MG63 (cell line): ENCODE measurements around the gene TIAM1. TPM values are rescaled to one million over a fixed set of nuclear protein-coding genes. Genes with fewer than 3 reads are reported as not detected.

ENCODE experiments used
- DNase-seq: peaks from one replicate; pipeline ENCODE4 v3.0.0-alpha.2; 2020
- H3K27me3 ChIP-seq: fragments of 250-450 bp; sonication (Bioruptor Pico); 2 replicates; pipeline ENCODE4 v1.5.1; 2020; ENCODE audit warnings: mild to moderate bottlenecking, moderate library complexity
- H3K36me3 ChIP-seq: fragments of 250-450 bp; sonication (Bioruptor Pico); 2 replicates; pipeline ENCODE4 v1.5.1; 2020; ENCODE audit warnings: mild to moderate bottlenecking, moderate library complexity
- H3K4me3 ChIP-seq: fragments of 250-450 bp; sonication (Bioruptor Pico); 2 replicates; pipeline ENCODE4 v1.5.1; 2020; ENCODE audit warnings: mild to moderate bottlenecking, moderate library complexity
- H3K9me3 ChIP-seq: fragments of 250-450 bp; sonication (Bioruptor Pico); 2 replicates; pipeline ENCODE4 v1.5.1; 2020; ENCODE audit warnings: mild to moderate bottlenecking, moderate library complexity
- total RNA-seq: library from RNA; depleted of rRNA; stranded (reverse); fragments of >200 nt; shearing (Covaris generic); gene quantifications from 2 replicates; pipeline ENCODE4 v1.2.3, GENCODE V29; 2014; ENCODE audit warnings: low replicate concordance

TIAM1 gene
- total RNA-seq, 1 experiment from 2014 or later, result 2.2 TPM

DNA sequence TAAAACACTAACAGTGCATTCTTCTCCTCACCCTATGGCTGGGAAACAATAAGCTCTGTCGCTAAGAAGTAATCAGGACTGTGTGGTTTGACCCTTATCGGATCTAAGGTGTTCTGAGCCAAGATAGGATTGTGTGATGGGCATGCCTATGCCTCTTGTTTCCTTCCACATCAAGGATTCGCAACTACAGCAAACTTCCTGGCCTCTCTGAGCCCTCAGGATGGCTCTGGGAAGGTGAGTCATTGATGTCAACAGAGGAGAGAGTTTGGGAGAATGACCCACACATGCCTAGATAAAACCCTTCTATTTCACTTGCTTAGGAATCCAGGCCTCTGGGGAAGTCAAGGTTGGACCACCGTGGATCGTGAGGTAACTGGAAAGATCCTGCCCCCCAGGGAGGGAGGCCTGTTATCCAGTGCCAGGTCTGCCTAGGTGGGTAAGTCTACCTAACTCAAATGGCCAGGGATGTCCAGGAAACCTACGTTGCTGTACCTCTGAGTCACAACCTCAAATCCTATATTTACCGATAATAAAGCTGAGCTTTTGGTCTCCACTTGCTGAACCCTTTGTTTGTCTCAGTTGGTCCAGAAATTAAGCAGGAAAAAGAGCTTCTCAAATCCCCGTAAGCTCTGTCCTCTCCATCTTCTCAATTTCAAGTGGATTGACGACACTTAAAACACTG is 27.4 kb downstream of the TIAM1 start:
- Histone ChIP-seq H3K4me3 (no peak overlapping the region), H3K9me3 (no peaks in the 10 kb centered on the region), H3K27me3 (no peaks in the 10 kb centered on the region), H3K36me3 (no peaks in the 10 kb centered on the region)
- DNase-seq, result no peak

DNA sequence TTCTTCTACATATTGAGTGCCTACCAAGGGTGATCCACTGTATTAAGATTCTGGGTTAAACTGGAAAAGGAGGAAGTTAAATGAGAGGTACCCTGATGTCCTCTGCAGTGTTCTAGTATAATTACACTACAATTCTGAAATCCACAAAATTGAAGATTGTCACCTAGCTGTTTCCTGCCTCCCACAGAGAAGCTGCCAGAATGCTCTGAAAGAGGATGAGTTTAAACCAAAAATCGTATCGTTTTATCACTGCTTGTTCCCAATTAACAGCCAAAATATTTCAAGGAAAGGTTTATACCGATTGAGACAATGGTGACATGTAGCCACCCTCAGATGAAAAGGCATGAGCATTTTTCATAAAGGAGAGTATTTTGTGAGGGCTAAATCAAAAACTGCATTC is 28.0 kb downstream of the TIAM1 start:
- Histone ChIP-seq H3K36me3 (no peaks in the 10 kb centered on the region), H3K27me3 (no peaks in the 10 kb centered on the region), H3K4me3 (no peak overlapping the region), H3K9me3 (no peaks in the 10 kb centered on the region)
- DNase-seq, result no peak

GRCh38 chr21:31310750-31311149 is 33.3 kb downstream of the TIAM1 start:
- H3K27me3 ChIP-seq, result no peaks in the 10 kb centered on the region
- no peak overlapping the region for H3K4me3 ChIP-seq
- H3K9me3 ChIP-seq, result no peaks in the 10 kb centered on the region
- no peaks in the 10 kb centered on the region for H3K36me3 ChIP-seq
- DNase-seq, result peak; percentile 11

DNA sequence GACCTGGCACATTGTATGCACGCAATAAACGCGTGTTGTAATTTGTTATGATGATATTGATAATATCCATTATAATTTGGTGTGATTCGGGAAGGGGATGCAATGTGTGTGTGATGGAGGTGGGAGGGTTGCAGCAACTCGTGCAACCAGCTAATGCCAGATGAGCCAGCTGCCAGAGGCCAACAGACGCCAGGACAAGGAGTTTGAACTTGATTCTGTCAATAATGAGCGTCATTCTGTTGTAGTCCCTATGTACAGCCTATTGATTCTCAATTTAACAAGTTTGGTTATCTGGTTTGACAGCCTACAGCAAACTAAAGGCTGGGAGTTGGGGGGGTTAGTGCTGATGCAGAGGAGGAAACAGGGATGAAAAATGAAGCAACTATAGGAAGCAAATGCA is 35.5 kb downstream of the TIAM1 start:
- Histone ChIP-seq H3K27me3 (no peaks in the 10 kb centered on the region), H3K4me3 (no peak overlapping the region), H3K36me3 (no peaks in the 10 kb centered on the region), H3K9me3 (no peaks in the 10 kb centered on the region)
- no peak for DNase-seq

- Histone ChIP-seq H3K36me3 (no peaks in the 10 kb centered on the region), H3K27me3 (no peaks in the 10 kb centered on the region), H3K9me3 (no peaks in the 10 kb centered on the region), H3K4me3 (no peak overlapping the region)
- DNase-seq, result no peak
Observed at GRCh38 chr21:31305888-31306287, 38.2 kb downstream of the TIAM1 start.

- Histone ChIP-seq H3K4me3 (no peak overlapping the region), H3K27me3 (no peaks in the 10 kb centered on the region), H3K36me3 (no peaks in the 10 kb centered on the region), H3K9me3 (no peaks in the 10 kb centered on the region)
- no peak for DNase-seq
Observed at GRCh38 chr21:31299291-31300147, 44.5 kb downstream of the TIAM1 start.

GRCh38 chr21:31298618-31299269 is 45.3 kb downstream of the TIAM1 start:
- Histone ChIP-seq H3K27me3 (no peaks in the 10 kb centered on the region), H3K36me3 (no peaks in the 10 kb centered on the region), H3K4me3 (no peak overlapping the region), H3K9me3 (no peaks in the 10 kb centered on the region)
- peak; percentile 60 for DNase-seq

DNA sequence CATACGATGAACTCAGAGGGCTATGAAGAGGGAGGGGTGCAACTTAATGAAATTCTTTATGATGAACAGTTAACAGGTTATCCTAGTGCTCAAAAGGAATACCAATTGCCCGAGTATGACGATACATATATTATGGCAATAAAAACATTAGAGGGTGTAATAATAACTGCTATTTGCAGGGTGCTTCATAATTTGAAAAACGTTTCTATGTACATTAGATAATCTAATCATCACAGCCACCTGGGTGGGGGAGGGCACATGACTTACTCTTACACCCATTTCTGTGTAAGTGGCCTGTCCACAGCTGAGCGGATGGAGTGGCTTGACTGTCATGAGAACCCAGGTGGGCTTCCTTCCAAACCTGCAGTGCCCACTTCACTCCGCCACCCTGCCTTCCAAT is 46.3 kb downstream of the TIAM1 start:
- H3K36me3 ChIP-seq, result no peaks in the 10 kb centered on the region

GRCh38 chr21:31295676-31296075 is 48.4 kb downstream of the TIAM1 start:
- Histone ChIP-seq H3K36me3 (no peaks in the 10 kb centered on the region), H3K9me3 (no peaks in the 10 kb centered on the region), H3K4me3 (no peak overlapping the region), H3K27me3 (no peaks in the 10 kb centered on the region)
- DNase-seq, result no peak

More for the DNA sequence above, 46.3 kb downstream of the TIAM1 start:
- Histone ChIP-seq H3K9me3 (no peaks in the 10 kb centered on the region), H3K4me3 (no peak overlapping the region), H3K27me3 (no peaks in the 10 kb centered on the region)
- DNase-seq, result no peak

DNA sequence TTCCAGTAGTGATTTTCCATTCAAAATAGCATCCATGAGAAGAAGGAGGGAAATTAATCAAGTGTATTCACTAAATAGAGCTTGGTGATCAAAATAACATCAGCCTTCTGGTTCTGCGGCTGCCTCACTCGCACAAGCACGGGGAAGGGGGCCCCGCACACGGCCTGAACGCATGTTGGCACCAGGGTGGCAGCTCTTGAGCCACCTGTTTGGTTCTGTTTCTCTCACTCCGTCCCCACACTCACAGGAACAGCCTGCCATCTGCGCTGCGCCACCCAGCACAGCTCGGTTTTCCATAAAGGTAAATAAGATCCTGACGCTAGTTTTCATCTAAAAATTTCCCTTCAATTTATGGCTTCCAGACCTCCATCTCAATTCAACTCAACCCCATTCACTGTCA is 49.4 kb downstream of the TIAM1 start:
- DNase-seq, result no peak
- no peaks in the 10 kb centered on the region for H3K27me3 ChIP-seq
- no peak overlapping the region for H3K4me3 ChIP-seq
- no peaks in the 10 kb centered on the region for H3K9me3 ChIP-seq
- H3K36me3 ChIP-seq, result no peaks in the 10 kb centered on the region

DNA sequence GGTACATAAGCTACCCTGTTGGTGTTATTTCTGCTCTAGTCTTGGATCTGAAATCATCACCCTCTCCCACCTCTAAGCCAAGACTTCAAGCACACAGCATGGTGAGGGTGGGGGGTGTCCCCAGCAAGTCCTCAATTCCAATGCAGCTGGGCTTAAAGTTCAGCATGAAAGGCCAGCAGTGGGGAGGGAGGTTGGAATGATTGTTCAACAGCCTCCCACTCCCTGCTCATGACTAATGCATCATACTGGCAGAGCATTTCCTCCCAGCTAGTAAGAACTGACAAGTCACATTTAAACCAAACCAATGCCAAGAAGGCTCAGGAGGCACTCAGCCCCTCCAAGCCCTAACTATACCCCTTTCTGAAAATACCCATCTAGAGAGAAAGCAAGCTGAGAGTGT is 50.1 kb downstream of the TIAM1 start:
- Histone ChIP-seq H3K9me3 (no peaks in the 10 kb centered on the region), H3K36me3 (no peaks in the 10 kb centered on the region), H3K27me3 (no peaks in the 10 kb centered on the region), H3K4me3 (no peak overlapping the region)
- peak; percentile 86 for DNase-seq

DNA sequence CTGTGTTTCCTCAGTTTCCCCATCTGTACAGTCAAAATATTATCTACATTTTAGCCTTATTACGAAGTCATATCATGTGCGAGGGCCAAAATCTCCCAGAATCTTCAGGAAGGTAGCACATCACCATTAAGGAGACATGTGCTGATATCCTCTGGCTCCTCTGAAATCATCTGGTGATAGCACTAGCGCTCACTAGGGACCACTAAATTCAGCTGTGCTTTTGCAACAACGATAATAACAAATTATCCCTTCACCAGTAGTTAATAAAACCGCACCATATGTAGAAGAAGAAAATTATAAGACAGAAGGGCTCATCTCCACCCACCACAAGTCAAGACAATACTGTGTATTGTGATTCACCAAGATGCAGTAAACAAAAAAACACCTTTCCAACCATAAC is 53.3 kb downstream of the TIAM1 start:
- Histone ChIP-seq H3K4me3 (no peak overlapping the region), H3K9me3 (peaks cover 6% of the 10 kb centered on the region; the same call in 1 of the 2 replicates), H3K27me3 (no peaks in the 10 kb centered on the region), H3K36me3 (no peaks in the 10 kb centered on the region)
- DNase-seq, result no peak

GRCh38 chr21:31289702-31290101 is 54.4 kb downstream of the TIAM1 start:
- no peak for DNase-seq
- Histone ChIP-seq H3K36me3 (no peaks in the 10 kb centered on the region), H3K27me3 (no peaks in the 10 kb centered on the region), H3K4me3 (no peak overlapping the region), H3K9me3 (peaks cover 6% of the 10 kb centered on the region; the same call in 1 of the 2 replicates)

DNA sequence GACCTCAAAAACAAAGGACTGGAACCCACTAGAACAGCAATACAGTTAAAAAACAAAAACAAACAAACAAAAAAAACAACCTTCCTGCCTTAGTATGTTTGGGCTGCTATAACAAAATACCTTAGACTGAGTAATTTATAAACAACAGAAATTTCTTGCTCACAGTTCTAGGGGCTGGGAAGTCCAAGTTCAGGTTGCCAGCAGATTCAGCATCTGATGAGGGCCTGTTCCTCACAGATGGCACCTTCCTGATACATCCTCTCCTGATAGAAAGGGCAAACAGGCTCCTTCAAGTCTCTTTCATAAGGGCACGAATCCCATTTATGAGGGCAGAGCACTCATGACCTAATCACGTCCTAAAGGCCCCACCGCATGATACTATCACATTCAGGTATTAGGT is 55.9 kb downstream of the TIAM1 start:
- H3K9me3 ChIP-seq, result peaks cover 6% of the 10 kb centered on the region; the same call in 1 of the 2 replicates
- H3K36me3 ChIP-seq, result no peaks in the 10 kb centered on the region
- no peak for DNase-seq
- H3K27me3 ChIP-seq, result no peaks in the 10 kb centered on the region
- no peak overlapping the region for H3K4me3 ChIP-seq

DNA sequence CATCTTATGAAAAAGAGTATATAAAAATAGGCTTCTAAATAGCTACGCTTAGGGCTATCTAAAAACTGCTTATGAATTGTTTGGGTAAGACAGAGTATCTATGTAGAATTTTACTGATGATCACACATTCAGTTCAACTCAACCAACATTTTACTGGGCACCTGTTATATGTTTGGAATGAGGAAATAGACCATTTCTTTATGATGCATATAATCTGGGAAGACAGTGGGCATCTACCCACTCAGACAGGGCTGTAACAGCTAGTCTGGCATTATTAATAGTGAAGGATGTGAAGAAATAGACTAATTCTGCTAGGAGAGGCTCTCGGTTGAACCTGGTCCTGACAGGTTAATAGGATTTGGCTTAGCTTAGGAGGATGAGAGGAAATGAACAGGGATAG is 56.9 kb downstream of the TIAM1 start:
- H3K4me3 ChIP-seq, result no peak overlapping the region
- no peaks in the 10 kb centered on the region for H3K36me3 ChIP-seq
- H3K9me3 ChIP-seq, result peaks cover 6% of the 10 kb centered on the region; the same call in 1 of the 2 replicates
- DNase-seq, result no peak
- no peaks in the 10 kb centered on the region for H3K27me3 ChIP-seq

DNA sequence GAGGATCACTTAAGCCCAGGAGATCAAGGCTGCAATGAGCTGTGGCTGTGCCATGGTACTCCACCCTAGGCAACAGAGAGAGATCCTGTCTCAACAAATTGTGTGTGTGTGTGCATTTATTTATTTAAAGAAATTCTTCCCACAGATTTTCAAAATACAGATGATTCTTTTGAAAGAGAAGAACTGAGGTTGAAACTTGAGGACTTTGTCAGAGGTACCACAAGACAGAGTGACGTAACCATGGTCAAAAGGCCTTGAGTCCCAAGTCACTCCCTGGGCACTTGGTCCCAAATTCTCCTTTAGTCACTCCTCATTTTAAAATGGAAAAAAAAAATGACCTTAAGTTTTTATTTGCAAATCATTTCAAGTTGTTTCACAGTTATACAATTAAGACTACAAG is 57.4 kb downstream of the TIAM1 start:
- Histone ChIP-seq H3K9me3 (peaks cover 6% of the 10 kb centered on the region; the same call in 1 of the 2 replicates), H3K27me3 (no peaks in the 10 kb centered on the region), H3K4me3 (no peak overlapping the region), H3K36me3 (no peaks in the 10 kb centered on the region)
- DNase-seq, result no peak

- peaks cover 6% of the 10 kb centered on the region; the same call in 1 of the 2 replicates for H3K9me3 ChIP-seq
- H3K36me3 ChIP-seq, result no peaks in the 10 kb centered on the region
- H3K4me3 ChIP-seq, result no peak overlapping the region
- no peaks in the 10 kb centered on the region for H3K27me3 ChIP-seq
- peak; percentile 34 for DNase-seq
Observed at GRCh38 chr21:31284797-31285397, 59.2 kb downstream of the TIAM1 start.
